GM13977 (cell line): ENCODE data around the gene DNAAF1.

ENCODE experiments used
- DNase-seq: peaks from one replicate; pipeline ENCODE4 v3.0.0; 2012; ENCODE audit warnings: low spot score
- in situ Hi-C: fragments of 300-500 bp; cut with MboI; formaldehyde crosslinking; loops from one replicate; pipeline ENCODE4 v1.12.0; 2022; ENCODE audit warnings: low sequenced_read_pairs, low pct_unique_long_range_greater_than_20kb, mixed read lengths, inconsistent platforms; ENCODE audit not compliant: unreplicated experiment
- TF ChIP-seq, protein P1 (sequence below): IDR thresholded peaks from 2 replicates; pipeline ENCODE4 v1.5.1; 2012; ENCODE audit warnings: mild to moderate bottlenecking, control low read depth; ENCODE audit not compliant: insufficient read depth; ENCODE audit errors: extremely low read depth, missing control alignments

The DNAAF1 gene

DNA sequence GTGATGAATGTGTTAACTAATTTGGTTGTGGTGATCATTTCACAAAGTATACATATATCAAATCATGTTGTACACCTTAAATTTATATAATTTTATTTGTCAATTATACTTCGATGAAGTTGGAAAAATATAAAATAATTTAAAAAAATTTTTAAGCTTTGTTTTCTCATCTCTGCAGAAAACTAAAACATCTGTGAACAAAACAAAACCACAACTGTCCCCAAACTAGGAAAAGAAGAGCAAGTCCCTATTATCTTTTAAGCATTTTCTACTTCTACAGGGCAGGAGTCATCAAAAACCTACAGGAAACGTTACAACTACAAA lies 6.6 kb upstream of the DNAAF1 start:
- DNase-seq = no peak
- TF ChIP-seq, protein P1, sequence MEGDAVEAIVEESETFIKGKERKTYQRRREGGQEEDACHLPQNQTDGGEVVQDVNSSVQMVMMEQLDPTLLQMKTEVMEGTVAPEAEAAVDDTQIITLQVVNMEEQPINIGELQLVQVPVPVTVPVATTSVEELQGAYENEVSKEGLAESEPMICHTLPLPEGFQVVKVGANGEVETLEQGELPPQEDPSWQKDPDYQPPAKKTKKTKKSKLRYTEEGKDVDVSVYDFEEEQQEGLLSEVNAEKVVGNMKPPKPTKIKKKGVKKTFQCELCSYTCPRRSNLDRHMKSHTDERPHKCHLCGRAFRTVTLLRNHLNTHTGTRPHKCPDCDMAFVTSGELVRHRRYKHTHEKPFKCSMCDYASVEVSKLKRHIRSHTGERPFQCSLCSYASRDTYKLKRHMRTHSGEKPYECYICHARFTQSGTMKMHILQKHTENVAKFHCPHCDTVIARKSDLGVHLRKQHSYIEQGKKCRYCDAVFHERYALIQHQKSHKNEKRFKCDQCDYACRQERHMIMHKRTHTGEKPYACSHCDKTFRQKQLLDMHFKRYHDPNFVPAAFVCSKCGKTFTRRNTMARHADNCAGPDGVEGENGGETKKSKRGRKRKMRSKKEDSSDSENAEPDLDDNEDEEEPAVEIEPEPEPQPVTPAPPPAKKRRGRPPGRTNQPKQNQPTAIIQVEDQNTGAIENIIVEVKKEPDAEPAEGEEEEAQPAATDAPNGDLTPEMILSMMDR = no peak
- in situ Hi-C loops = no loop called here

DNA sequence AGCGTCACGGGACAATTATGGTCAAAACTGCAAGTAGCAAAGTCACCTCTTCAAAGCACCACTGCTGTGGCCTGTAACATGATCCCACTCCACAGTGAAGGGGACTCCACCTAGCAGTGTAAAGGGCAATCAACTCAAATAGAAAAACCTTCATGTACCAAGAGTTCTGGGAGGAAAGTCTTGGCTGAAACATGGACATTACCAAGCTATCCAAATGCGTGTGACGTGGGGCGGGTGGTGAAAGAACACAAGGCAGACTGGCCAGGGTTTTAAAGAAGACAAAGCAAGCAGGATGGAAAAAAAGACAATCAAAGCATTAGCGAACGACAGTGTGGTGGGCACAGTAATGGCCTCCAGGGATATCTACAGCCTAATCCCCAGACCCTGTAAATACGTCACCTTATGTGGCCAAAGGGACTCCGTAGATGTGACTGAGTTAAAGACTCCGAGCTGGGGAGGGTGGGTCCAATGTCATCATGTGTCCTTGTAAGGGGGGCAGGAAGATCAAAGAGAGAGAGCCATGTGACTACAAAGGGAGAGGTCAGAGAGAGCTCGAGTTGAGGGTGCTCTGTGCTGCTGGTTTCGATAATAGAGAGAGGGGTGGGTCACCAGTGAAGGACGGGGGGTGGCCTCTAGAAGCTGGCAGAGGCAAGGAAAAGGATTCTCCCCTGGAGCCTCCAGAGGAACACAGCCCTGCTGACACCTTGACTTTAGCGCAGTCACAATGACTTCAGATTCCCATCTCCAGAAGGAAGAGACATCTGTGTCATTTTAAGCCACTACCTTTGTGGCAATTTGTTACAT lies 6.1 kb upstream of the DNAAF1 start:
- in situ Hi-C loops = no loop called here
- peak; percentile 76 for DNase-seq

DNA sequence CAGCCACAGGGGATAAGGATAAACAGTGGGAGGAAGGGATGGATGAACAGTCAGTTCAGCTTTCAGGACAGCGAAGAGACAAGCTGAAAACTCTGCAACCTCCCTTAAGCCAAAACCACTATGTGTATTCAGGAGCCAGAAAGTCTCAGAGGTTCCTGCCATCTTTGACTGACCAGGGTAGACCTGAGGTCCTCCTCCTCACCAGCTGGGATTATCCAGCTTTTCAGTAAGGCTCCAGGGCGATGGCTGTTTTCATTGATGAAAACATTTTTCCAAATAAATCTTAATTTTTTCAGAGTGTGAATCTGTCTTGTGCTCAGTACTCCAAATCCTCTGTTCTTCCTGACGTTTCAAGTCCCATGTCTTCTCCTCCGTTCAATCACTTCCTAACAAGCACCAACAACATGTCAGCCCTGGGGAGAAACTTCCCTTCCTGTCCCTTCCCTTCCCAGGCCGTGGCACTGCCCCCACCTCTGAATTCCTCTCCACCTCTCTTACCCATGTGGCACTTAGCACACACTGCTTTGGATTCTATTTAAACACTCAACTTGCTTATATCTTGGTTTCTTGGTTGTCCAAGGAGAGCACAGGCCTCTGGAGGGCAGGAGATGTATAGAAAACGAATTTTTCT lies 5.4 kb upstream of the DNAAF1 start:
- in situ Hi-C loops = no loop called here
- no peak for DNase-seq

More for the DNA sequence above, 6.1 kb upstream of the DNAAF1 start:
- TF ChIP-seq, protein P1 = no peak

DNA sequence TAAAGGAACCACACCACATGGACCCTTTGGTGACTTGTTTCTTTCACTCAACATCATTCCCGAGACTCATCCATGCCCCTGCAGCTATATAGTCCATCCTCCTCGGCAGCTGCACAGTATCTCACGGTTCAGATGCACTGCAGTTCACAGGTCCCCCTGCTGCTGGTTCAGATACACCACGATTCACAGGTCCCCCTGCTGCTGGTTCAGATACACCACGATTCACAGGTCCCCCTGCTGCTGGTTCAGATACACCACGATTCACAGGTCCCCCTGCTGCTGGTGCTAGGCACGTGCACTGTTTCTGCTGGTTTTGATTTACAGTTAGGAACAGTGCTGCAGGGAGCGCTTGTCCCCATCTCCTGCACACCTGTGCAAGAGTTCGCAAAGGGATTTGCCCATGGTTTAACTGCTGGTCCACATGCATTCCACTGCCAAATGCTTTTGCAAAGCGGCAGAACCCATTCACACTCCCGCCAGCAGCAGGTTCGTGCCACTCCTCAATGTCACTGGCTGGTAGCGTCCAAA lies 3.9 kb upstream of the DNAAF1 start:
- TF ChIP-seq, protein P1 = peak; percentile 12
- no peak for DNase-seq
- in situ Hi-C loops = no loop called here

More for the DNA sequence above, 5.4 kb upstream of the DNAAF1 start:
- TF ChIP-seq, protein P1 = no peak

DNA sequence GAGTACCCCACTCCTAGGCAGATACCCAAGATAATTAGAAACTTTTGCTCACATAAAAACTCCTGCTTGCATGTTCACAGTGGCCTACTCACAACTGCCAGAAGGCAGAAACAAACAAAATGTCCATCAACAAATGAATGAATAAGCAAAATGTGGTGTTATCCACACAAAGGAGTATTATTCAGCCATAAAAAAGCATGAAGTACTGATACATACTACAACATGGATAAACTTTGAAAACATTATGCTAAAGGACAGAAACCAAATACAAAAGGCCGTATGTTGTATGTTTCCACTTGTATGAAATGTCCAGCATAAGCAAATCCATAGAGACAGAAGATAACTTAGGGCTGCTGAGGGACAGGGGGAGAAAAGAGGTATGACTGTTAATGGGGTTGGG lies 2.0 kb upstream of the DNAAF1 start:
- DNase-seq = no peak
- in situ Hi-C loops = no loop called here
- TF ChIP-seq, protein P1 = no peak

DNA sequence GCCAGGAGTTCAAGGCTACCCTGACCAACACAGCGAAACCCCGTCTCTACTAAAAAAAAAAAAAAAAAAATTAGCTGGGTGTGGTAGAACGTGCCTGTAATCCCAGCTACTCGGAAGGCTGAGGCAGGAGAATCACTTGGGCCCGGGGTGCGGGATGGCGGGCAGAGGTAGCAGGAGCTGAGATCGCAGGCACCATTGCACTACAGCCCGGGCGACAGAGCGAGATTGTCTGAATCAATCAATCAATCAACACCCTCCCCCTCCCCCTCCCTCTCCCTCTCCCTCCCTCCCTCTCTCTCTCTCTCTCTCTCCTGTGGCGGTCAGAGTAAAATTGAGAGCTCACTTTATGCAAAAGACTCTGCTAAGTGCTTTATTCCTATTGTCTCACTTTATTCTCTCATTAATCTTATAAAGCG lies 1.3 kb upstream of the DNAAF1 start:
- no peak for DNase-seq
- in situ Hi-C loops = no loop called here
- TF ChIP-seq, protein P1 = no peak
